ENCODE measurements around the gene CAMK2N2. TPM values are rescaled to one million over a fixed set of nuclear protein-coding genes. Genes with fewer than 3 reads are reported as not detected.

Gene CAMK2N2
- total and polyA plus RNA-seq, 2 donors (not counting 1 experiment from before 2014, with no cell fraction given): not detected

GRCh38 chr3:184250167-184250828, 11.1 kb downstream of the CAMK2N2 start:
- intact Hi-C loops (cut with micrococcal nuclease): loop anchor here (1.0 kb wide), 6 partner anchors 10 to 355 kb away; partner anchors contain the start of genes ABCC5 and EIF2B5
- peak overlapping the region; percentile 99 for H2AFZ ChIP-seq (ENCODE audit: insufficient read depth, low read depth, low read length, poor library complexity, severe bottlenecking)
- H3K27ac ChIP-seq (ENCODE audit: low read length in 2 of 2): peak overlapping the region in 1 of 2 donors; percentile 58
- peak overlapping the region; percentile 88 for H3K4me2 ChIP-seq (replicated peaks; ENCODE audit: low read depth, low read length, poor library complexity, severe bottlenecking)
- Mint-ChIP-seq H3K4me3 (peak overlapping the region; percentile 87), H3K27me3 (no peaks in the 10 kb centered on the region), H3K9me3 (ENCODE audit: insufficient read depth) (no peaks in the 10 kb centered on the region), H3K4me1 (peaks cover 9% of the 10 kb centered on the region), H3K27ac (peak overlapping the region; percentile 78)
- CTCF ChIA-PET: interaction anchor here (0.8 to 1.4 kb wide), 19 partner anchors 8 to 365 kb away, joined by 3 to 23 read pairs (median 4); partner anchors contain the start of genes ABCF3, EIF2B5 and VWA5B2
- ATAC-seq (ENCODE audit: low read depth) (peak; percentile 65), DNase-seq (peak; percentile 92)
- H3K27me3 ChIP-seq (replicated peaks in 1 of 4; ENCODE audit: control extremely low read depth in 1 of 4, control insufficient read depth in 3 of 4, insufficient read depth in 4 of 4, low read length in 3 of 4): no peaks in the 10 kb centered on the region
- peaks cover 0 to 5% of the 10 kb centered on the region in 2 experiments for H3K36me3 ChIP-seq (replicated peaks in 1 of 2; ENCODE audit: control extremely low read depth in 1 of 2, control insufficient read depth in 1 of 2, extremely low read depth in 1 of 2, insufficient read depth in 2 of 2, low read length in 1 of 2)
- H4K20me1 ChIP-seq (ENCODE audit: control insufficient read depth, insufficient read depth, low read length, poor library complexity, severe bottlenecking): peaks cover 7% of the 10 kb centered on the region
- H3K9ac ChIP-seq (ENCODE audit: low read length): peak overlapping the region; percentile 84
- POLR2A ChIA-PET: interaction anchor here (1.0 to 1.4 kb wide), 2 partner anchors 21 to 232 kb away, joined by 3 read pairs; partner anchors contain the start of gene VWA5B2
- H3K4me1 ChIP-seq (ENCODE audit: control insufficient read depth in 2 of 2, insufficient read depth in 2 of 2, low read length in 2 of 2): peaks cover 5 to 17% of the 10 kb centered on the region in 2 donors
- peak overlapping the region; percentile 88 to 93 (median 91) for H3K4me3 ChIP-seq (ENCODE audit: control extremely low read depth in 1 of 5, extremely low read depth in 1 of 5, insufficient read depth in 1 of 5, low read depth in 2 of 5, low read length in 4 of 5)
- 1% methylated on average over 15 of the region's 20 CpGs for WGBS (ENCODE audit: insufficient coverage)
- no peaks in the 10 kb centered on the region for H3K9me3 ChIP-seq (ENCODE audit: control extremely low read depth in 1 of 3, control insufficient read depth in 2 of 3, insufficient read depth in 1 of 3, low read length in 2 of 3)
- TF ChIP-seq EZH2 (IDR thresholded peaks at IDR 0.05; ENCODE audit: borderline replicate concordance, insufficient read depth, low read depth, low read length, poor library complexity, severe bottlenecking): no peak
- TF ChIP-seq CTCF (IDR thresholded peaks at IDR 0.05): peak; percentile 94
- peaks cover 6% of the 10 kb centered on the region for H3K79me2 ChIP-seq (ENCODE audit: control insufficient read depth, insufficient read depth, low read length)
